ENCODE measurements around the gene CLEC16A. TPM values are rescaled to one million over a fixed set of nuclear protein-coding genes. Genes with fewer than 3 reads are reported as not detected.

The CLEC16A gene
- total and polyA plus RNA-seq, 9 of the 15 experiments (the other 6 are each of a cell fraction or from before 2014, with no cell fraction given): 1.00 to 22.3 (median 10.0) TPM

DNA sequence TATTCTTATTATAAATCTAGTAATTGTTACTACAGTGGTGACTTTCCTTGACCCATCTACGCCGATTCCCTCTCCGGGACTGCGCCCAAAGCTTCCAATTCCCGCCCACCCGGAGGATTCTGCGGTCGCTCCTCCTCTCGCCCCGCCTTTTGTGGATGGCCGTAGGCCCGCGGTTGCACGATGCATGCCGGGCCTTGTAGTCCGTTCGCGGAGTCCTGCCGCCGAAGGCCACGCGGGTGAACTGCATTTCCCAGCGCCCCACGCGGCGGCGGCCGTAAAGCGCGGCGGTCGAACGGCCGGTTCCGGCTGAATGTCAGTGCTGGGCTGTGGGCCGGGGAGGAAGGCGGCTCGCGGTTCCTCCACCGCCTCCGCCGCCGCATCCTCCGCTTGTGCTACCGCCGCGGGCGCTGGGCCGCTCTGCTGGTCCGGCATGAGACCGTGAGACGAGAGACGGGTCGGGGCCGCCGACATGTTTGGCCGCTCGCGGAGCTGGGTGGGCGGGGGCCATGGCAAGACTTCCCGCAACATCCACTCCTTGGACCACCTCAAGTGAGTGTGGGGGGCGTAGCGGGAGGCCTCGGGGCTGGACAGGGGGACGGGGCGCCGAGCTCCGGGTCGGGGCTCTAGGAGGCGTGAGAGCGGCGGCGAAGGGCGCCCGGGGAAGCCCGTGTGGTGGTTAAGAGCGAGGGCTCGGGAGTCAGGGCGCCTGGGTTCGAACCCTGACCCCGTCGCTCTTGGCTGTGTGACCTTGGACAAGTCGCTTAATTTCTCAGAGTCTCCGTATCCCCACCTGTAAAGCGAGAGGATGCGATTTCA is at the start of gene CLEC16A (continued):
- TF ChIP-seq ZNF133 (CRISPR knock-in tag; IDR thresholded peaks at IDR 0.05) (no peak), TRIM28 (IDR thresholded peaks at IDR 0.05) (no peak), PURB (CRISPR knock-in tag; IDR thresholded peaks at IDR 0.05; ENCODE audit: low read depth) (no peak), KDM4B (IDR thresholded peaks at IDR 0.05; ENCODE audit: borderline replicate concordance in 2 of 2, low read depth in 1 of 2) (peak in 1 of 2 experiments; percentile 76; a peak in 1 of 4 replicates), CCNT2 (IDR thresholded peaks at IDR 0.05; ENCODE audit: borderline replicate concordance, extremely low read depth, insufficient read length, low read depth, low read length) (peak; percentile 89), PHB (CRISPR knock-in tag; IDR thresholded peaks at IDR 0.05) (no peak), PTRF (tag; IDR thresholded peaks at IDR 0.05) (no peak), CBX8 (IDR thresholded peaks at IDR 0.05; ENCODE audit: borderline replicate concordance, extremely low read depth, low read depth, low read length, poor library complexity, severe bottlenecking) (no peak), GABPB1 (CRISPR knock-in tag; IDR thresholded peaks at IDR 0.05) (peak; percentile 96), SLC30A9 (CRISPR knock-in tag; IDR thresholded peaks at IDR 0.05) (no peak), MTA2 (IDR thresholded peaks at IDR 0.05; ENCODE audit: low read depth) (no peak), DMBX1 (CRISPR knock-in tag; IDR thresholded peaks at IDR 0.05; ENCODE audit: borderline replicate concordance) (peak; percentile 68; the same call in 1 of the 2 replicates), ZNF717 (CRISPR knock-in tag; IDR thresholded peaks at IDR 0.05) (no peak), CC2D1A (IDR thresholded peaks at IDR 0.05) (no peak), ZNF197 (CRISPR knock-in tag; IDR thresholded peaks at IDR 0.05; ENCODE audit: low read depth) (no peak), FOXJ2 (tag; IDR thresholded peaks at IDR 0.05) (no peak; the same call in 1 of the 2 replicates)
- TF ChIP-seq, protein P1, sequence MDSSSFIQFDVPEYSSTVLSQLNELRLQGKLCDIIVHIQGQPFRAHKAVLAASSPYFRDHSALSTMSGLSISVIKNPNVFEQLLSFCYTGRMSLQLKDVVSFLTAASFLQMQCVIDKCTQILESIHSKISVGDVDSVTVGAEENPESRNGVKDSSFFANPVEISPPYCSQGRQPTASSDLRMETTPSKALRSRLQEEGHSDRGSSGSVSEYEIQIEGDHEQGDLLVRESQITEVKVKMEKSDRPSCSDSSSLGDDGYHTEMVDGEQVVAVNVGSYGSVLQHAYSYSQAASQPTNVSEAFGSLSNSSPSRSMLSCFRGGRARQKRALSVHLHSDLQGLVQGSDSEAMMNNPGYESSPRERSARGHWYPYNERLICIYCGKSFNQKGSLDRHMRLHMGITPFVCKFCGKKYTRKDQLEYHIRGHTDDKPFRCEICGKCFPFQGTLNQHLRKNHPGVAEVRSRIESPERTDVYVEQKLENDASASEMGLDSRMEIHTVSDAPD (CRISPR knock-in tag; IDR thresholded peaks at IDR 0.05): no peak
- TF ChIP-seq, protein P2, sequence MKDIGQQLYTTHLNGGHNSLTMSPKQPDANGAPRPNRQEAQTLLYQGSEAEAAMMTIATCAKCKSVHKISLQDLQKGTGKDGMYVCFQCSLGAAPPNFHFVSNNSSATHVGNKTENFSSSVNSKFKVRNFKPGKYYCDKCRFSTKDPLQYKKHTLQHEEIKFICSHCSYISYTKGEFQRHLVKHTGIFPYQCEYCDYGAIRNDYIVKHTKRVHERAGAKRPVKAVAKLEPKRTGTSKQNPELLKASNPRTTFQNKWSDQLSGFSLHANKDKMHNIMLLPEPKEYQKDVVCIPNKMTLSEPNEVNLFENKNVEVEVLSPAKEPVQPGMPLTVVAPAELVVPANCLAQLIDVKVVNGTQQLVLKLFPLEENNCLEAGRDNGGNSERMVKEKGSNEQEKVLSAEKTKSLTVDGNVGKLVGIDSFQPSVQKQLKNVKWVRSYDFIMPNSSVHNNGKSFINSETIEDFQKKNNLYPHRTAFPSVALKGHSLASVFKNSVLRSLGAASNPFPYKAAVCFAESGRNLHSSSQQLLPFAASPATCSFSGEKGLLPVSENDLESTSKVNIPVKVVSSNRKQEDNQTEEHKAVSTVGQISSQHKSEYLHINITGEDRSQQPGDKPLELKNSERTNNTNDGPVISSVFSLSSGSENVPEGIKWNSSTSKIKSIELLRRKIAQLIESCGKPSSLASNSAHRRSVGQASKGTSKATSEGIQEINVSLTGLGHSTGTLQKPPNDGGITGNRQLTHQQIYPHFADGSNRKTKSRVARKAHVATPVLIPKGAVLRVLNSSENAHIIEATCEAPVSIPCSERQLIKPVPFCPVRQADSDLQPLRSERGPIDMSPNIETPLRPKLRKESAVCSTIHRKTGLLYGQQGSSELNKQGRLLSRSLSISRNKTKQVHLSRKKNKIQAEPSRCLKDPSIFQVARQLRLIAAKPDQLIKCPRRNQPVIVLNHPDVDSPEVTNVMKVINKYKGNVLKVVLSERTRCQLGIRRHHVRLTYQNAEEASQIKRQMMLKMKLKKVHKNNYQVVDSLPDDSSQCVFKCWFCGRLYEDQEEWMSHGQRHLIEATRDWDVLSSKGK (CRISPR knock-in tag; IDR thresholded peaks at IDR 0.05): no peak
- TF ChIP-seq, protein P3, sequence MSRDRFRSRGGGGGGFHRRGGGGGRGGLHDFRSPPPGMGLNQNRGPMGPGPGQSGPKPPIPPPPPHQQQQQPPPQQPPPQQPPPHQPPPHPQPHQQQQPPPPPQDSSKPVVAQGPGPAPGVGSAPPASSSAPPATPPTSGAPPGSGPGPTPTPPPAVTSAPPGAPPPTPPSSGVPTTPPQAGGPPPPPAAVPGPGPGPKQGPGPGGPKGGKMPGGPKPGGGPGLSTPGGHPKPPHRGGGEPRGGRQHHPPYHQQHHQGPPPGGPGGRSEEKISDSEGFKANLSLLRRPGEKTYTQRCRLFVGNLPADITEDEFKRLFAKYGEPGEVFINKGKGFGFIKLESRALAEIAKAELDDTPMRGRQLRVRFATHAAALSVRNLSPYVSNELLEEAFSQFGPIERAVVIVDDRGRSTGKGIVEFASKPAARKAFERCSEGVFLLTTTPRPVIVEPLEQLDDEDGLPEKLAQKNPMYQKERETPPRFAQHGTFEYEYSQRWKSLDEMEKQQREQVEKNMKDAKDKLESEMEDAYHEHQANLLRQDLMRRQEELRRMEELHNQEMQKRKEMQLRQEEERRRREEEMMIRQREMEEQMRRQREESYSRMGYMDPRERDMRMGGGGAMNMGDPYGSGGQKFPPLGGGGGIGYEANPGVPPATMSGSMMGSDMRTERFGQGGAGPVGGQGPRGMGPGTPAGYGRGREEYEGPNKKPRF (IDR thresholded peaks at IDR 0.05; ENCODE audit: low read depth, low read length): no peak
- TF ChIP-seq, protein P4, sequence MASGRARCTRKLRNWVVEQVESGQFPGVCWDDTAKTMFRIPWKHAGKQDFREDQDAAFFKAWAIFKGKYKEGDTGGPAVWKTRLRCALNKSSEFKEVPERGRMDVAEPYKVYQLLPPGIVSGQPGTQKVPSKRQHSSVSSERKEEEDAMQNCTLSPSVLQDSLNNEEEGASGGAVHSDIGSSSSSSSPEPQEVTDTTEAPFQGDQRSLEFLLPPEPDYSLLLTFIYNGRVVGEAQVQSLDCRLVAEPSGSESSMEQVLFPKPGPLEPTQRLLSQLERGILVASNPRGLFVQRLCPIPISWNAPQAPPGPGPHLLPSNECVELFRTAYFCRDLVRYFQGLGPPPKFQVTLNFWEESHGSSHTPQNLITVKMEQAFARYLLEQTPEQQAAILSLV (tag; IDR thresholded peaks at IDR 0.05): no peak

All from K562 (cell line).